ENCODE results near the gene KCTD3.

The KCTD3 gene

DNA sequence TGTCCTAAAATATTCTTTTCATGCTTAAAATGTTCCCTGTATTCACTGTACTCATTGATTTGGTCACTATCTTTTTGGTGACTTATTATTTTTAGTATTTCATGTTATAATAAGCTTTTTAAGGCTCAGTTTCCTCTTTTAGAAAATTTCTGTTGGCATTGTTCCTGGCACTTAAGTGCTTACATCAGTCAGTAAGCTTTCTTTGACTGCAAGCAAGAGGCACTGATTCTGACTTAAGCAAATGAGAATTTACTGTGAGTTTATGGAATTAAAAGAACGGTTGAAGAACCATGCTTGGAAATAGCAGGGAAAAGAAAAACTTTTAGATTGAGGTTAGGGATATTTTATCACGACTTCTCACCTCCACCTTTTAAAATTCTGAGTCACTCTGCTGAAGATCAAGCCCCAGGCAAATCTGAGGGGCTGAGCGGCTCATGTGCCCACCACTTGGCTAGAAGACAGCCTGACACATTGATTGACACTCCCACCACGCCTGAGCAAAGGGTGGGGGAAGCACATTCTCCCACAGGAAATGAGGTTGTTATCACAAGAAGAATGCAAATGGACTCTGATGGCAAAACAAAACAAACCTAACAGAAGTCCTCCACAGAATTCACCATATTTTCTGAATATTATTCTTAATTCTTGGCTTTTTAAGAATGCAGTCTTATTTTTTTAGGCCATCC, 102.8 kb downstream of the KCTD3 start:
- H3K36me3 Mint-ChIP-seq (ENCODE audit: low read depth), result no peaks in the 10 kb centered on the region
- peaks cover 38% of the 10 kb centered on the region for H3K4me1 Mint-ChIP-seq
- H3K4me3 Mint-ChIP-seq, result no peak overlapping the region
- no peak for DNase-seq
- TF ChIP-seq, protein P1, sequence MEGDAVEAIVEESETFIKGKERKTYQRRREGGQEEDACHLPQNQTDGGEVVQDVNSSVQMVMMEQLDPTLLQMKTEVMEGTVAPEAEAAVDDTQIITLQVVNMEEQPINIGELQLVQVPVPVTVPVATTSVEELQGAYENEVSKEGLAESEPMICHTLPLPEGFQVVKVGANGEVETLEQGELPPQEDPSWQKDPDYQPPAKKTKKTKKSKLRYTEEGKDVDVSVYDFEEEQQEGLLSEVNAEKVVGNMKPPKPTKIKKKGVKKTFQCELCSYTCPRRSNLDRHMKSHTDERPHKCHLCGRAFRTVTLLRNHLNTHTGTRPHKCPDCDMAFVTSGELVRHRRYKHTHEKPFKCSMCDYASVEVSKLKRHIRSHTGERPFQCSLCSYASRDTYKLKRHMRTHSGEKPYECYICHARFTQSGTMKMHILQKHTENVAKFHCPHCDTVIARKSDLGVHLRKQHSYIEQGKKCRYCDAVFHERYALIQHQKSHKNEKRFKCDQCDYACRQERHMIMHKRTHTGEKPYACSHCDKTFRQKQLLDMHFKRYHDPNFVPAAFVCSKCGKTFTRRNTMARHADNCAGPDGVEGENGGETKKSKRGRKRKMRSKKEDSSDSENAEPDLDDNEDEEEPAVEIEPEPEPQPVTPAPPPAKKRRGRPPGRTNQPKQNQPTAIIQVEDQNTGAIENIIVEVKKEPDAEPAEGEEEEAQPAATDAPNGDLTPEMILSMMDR (IDR thresholded peaks at IDR 0.05), result no peak
- H3K27me3 Mint-ChIP-seq (ENCODE audit: low read depth, poor library complexity), result no peaks in the 10 kb centered on the region
- no peaks in the 10 kb centered on the region for H3K9me3 Mint-ChIP-seq
- no peak overlapping the region for H3K27ac Mint-ChIP-seq

Measured in nephron progenitor cell (in vitro differentiated cells).